IPS DF 19.7 (cell line): ENCODE data around the gene MYORG.
A peak's percentile ranks its signal among the peaks of the same experiment; 100 is the strongest.
"Not testable (repeated sequence)": the region's sequence is repeated elsewhere in the genome, so short reads cannot be mapped to it uniquely, and the experiment has no call there.

Experiments used
- DNase-seq: peaks from one replicate; pipeline ENCODE4 v3.0.0-alpha.2; 2013; ENCODE audit warnings: low read depth, low spot score

MYORG gene

GRCh38 chr9:34368796-34369195 is 7.9 kb downstream of the MYORG start:
- not testable (repeated sequence) for DNase-seq

DNA sequence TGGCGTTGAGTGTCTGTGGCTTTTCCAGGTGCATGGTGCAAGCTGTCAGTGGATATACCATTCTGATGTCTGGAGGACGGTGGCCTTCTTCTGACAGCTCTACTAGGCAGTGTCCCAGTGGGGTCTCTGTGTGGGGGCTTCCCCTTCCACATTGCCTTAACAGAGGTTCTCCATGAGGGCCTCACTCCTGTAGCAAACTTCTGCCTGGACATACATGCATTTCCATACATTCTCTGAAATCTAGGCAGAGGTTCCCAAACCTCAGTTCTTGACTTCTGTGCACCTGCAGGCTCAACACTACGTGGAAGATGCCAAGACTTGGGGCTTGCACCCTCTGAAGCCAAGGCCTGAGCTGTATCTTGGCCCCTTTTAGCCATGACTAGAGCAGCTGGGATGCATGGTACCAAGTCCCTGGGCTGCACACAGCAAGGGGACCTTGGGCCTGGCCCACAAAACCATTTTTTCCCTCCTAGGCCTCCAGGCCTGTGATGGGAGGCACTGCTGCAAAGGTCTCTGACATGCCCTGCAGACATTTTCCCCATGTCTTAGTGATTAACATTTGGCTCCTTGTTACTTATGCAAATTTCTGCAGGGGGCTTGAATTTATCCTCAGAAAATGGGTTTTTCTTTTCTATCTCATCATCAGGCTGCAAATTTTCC is 8.8 kb downstream of the MYORG start:
- not testable (repeated sequence) for DNase-seq

DNA sequence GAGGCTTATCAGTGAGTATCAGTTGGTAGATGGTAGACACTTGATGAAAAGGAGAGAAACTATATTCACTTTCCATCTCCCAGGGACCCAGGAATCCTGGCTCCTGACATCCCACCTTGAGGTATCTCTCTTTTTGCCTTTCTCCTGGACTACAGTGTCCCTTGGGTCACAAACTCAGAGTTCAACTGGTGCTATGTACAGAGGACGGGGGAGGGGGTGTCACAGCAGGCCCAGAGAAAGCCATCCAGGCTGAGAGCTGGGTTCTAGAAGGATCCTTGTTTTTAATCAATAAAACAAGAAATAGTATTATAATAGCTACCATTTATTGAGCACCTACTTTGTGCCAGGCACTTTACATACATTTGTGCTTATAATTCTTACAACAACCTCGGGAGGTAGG is 10.3 kb downstream of the MYORG start:
- no peak for DNase-seq

DNA sequence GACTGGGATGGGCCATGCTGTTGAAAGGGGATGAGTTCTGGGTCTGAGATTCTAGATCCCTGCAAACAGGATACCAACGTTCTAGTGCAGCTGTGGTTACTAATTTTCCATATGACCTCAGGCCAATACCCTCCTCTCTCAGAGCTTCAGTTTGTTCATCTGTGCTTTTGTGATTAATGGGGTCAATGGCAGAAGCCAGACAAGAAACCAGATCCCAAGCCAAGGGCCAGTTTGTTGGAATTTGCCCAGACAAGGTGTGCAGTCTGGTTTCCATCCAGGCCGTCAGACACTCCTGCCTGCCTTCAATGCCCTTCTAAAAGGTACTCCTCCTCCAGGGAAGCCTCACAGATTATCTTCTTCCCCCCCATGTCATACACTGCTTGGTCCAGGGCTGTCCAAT is 11.4 kb downstream of the MYORG start:
- no peak for DNase-seq

- no peak for DNase-seq
These were observed 12.9 kb downstream of the MYORG start for GRCh38 chr9:34363619-34364351.

- no peak for DNase-seq
These were observed 14.0 kb downstream of the MYORG start for GRCh38 chr9:34362614-34363214.

GRCh38 chr9:34352957-34353356 is 23.7 kb downstream of the MYORG start:
- DNase-seq, result not testable (repeated sequence)

- not testable (repeated sequence) for DNase-seq
These were observed 24.5 kb downstream of the MYORG start for GRCh38 chr9:34352122-34352652.

GRCh38 chr9:34349324-34349723 is 27.4 kb downstream of the MYORG start:
- DNase-seq, result no peak

DNA sequence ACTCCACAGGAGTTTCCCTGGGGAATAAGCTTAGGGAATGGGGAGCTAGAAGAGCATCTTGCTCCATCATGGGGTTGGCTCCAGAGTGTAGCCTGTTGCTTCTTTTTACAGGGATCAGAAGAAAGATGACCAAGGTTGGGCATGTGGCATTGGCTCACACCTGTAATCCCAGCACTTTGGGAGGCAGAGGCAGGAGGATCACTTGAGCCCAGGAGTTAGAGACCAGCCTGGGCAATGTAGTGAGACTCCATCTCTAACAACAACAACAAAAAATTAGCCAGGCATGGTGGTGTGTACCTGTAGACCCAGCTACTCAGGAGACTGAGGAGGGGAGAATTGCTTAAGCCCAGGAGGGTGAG is 28.9 kb downstream of the MYORG start:
- DNase-seq, result no peak

DNA sequence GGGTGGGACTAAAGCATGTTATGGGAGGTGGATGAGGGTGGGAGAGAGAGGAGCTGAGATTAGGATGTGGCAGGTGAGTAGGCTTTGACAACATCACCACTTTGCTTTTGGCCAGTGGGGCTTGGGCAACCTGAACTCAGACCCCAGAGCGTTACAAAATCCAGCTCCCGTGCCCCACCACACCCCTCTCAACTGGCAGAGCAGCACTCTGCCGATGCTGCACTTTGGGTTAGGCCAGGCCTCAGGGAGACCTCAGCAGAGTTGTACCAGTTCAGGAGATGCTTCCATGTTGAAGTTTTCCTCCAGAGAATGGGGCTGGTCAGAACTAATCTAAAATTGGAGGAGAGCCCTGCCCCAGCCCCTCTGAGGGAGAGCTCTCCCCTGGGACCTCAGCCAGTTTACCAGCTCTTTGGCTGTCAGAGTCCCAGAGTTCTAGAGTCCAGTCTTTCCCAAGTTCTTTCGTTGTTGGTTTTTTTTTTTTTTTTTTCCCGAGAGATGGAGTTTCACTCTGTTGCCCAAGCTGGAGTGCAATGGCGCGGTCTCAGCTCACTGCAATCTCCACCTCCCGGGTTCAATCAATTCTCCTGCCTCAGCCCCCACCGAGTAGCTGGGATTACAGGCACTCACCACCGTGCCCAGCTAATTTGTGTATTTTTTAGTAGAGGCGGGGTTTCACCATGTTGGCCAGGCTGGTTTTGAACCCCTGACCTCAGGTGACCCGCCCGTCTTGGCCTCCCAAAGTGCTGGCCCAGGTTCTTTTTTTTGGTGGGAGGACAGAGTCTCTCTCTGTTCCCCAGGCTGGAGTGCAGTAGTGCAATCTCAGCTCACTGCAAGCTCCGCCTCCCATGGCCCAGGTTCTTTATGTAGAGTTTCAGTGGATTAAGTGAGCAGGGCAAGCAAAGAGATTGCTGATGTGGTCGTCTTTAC is 29.6 kb downstream of the MYORG start:
- no peak for DNase-seq

DNA sequence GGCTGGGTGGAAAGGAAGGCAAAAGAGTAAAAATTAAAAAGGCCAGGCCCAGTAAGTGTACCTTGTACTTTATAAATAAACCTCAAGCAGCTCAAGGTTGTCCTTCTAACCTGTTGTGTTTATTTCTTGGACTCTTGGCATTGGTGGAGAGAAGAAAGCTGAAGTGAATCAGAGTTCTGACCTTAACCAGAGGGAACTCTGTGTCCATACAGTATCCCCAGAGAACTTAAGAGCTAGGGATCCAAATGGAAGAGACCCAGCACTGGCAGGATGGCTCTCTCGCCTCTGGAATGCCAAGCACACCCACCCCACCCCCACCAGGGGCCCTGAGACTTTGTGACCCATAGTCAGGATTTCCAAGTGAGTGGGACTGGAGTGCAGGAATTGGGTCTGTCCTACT is 33.1 kb downstream of the MYORG start:
- no peak for DNase-seq

- no peak for DNase-seq
These were observed 33.6 kb downstream of the MYORG start for GRCh38 chr9:34343090-34343489.

- no peak for DNase-seq
These were observed 34.9 kb downstream of the MYORG start for GRCh38 chr9:34341659-34342295.

DNA sequence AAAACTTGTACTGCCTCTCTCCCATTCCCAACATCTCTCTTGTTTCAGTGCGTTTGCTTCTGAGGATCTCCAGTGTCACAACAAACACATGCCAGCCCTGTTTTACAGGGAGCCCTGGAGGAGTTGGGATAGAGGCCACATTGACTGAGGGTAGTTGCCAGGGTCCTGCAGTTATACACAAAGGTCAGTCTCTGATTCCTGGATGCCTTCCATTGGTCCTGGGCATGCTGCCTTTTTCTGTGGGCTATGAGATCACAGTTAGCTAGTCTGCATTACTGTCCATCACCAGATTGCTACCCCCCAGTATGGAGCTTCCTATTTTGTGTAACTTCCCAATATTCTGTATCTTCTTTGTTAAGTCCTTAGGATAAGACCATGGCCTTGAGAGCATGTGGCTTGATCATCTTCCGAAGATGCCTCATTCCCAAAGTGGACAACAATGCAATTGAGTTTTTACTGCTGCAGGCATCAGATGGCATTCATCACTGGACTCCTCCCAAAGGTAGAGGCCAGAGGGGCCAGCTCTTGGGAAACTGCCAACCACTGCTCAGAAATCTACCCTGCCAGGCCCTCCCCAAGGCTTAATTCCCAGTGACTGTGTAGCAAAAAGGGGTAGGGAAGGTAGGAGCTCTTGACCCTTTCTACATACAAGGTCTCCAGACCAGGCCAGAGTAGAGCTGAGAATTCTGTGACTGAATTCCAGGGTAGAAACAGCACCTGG is 37.9 kb downstream of the MYORG start:
- DNase-seq, result no peak

DNA sequence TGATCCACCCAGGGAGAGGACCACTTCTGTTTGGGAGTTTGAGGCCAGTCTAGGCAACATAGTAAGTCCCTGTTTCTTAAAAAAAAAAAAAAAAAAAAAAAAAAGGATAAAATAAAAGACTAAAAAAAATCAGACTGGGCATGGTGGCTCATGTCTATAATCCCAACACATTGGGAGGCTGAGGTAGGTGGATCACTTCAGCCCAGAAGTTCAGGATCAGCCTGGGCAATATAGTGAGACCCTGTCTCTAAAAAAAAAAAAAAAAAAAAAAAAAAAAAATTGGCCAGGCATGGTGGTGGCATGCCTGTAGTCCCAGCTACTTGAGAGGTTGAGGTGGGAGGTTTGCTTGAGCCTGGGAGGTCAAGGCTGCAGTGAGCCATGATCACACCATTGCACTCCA is 38.6 kb downstream of the MYORG start:
- not testable (repeated sequence) for DNase-seq

DNA sequence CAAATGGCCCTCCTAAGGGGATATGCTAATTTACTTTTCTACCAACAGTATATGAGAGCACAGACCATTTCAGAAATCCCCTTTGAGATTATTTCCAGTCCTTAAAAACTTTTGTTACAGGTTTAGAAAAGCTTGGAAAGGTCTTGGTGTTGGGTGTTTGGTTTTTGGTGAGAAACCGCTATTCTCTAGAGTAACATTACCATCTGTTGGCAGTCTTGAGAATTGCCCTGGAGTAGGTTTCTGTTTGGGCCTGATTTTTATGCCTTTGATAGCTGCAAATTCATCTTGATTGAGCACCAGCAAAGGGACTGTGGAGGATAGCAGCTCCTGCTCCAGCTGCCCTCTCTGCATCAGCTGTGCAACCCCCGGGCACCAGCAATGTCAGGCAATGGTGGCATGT is 39.3 kb downstream of the MYORG start:
- no peak for DNase-seq

DNA sequence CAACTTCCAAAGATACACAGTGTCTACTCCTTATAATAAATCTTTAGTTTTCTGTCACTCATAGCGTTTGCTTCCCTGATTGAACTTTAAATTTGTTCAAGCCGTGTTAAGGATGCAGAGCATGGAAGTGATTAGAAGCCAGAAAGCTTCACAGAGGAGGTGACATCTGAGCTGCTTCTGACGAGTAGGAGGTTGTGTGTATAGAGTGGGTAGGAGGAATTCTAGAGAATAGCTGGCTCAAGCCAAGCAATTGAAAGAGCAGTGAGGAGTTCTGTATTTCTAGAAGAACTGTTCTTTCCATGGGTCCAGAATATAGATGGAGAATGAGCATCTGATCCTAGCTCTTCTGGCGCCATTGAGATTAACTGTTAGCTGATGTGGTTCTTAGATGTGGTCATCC is 41.3 kb downstream of the MYORG start:
- DNase-seq, result no peak

- no peak for DNase-seq
These were observed 41.8 kb downstream of the MYORG start for GRCh38 chr9:34334916-34335315.

DNA sequence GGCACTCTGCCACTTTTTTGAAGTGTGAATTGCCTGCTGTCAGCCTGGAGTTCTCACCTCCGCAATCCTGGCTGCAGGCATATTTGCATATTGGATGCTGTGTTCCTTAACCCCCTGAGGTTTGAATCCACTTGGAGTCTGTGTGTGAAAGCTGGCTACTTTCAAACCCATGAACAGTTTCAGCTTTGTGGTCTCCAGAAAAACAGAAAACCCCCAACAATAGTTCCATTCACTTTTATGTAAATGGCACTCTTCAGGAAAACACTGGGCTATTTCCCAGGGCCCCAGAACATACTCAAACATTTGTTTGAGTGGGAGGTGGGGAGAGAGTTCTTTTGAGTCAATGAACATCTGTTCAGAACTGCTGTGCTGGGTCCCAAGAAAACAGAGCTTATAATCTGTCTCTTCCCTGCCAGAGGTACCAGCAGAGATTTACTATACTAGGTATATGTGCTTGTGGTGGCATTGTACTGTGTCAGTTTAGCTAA is 42.3 kb downstream of the MYORG start:
- DNase-seq, result peak; percentile 23
